Choroid plexus epithelial cell (primary cell): ENCODE results near the gene C5AR2.

ENCODE experiments used
- DNase-seq: peaks from one replicate; pipeline ENCODE4 v3.0.0-alpha.2; 2010; ENCODE audit warnings: low read depth
- H3K4me3 ChIP-seq: 2 replicates; pipeline ENCODE4 v1.5.1; 2011; ENCODE audit warnings: low read depth, mild to moderate bottlenecking, control low read depth, low read length, moderate library complexity
- CTCF ChIP-seq: conservative IDR thresholded peaks from 2 replicates; pipeline ENCODE4 v1.5.1; 2011; ENCODE audit warnings: low read depth, mild to moderate bottlenecking, control low read depth, inconsistent platforms, low read length, moderate library complexity

C5AR2 gene

DNA sequence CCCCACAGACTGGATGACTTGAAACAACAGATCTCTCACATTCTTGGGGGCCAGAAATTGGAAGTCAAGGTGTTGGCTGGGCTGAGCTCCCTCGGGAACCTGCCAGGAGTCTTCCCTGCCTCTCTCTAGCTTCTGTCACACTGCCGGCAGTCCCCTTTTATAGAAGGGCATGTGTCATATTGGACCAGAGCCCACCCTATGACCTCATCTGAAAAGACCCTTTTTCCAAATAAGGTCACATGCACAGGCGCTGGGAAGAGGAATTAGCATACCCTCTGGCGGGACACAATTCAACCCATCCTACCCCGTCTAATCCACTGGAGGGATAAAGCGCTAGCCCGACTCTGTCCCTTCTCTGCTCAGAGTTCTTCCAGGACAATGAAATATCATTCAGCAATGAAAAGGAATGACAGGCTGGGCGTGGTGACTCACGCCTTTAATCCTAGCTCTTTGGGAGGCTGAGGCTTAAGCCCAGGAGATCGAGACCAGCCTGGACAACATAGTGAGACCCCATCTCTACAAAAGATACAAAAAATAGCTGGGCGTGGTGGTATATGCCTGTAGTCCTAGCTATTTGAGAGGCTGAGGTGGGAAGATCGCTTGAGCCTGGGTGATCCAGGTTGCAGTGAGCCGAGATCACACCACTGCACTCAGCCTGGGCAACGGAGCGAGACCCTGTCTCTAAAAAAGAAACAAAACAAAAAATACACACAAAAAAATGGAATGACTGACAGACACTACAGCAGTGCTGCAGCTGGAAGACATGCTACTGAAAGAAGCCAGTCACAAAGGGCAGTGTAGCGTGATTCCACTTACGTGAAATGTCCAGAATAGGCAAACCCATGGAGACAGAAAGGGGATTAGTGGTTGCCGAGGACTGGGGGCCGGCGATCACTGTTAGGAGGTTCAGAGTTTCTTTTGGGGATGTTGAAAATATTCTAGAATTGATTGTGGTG lies 58.8 kb downstream of the C5AR2 start:
- no peak overlapping the region for H3K4me3 ChIP-seq
- no peak for DNase-seq
- TF ChIP-seq CTCF: no peak

DNA sequence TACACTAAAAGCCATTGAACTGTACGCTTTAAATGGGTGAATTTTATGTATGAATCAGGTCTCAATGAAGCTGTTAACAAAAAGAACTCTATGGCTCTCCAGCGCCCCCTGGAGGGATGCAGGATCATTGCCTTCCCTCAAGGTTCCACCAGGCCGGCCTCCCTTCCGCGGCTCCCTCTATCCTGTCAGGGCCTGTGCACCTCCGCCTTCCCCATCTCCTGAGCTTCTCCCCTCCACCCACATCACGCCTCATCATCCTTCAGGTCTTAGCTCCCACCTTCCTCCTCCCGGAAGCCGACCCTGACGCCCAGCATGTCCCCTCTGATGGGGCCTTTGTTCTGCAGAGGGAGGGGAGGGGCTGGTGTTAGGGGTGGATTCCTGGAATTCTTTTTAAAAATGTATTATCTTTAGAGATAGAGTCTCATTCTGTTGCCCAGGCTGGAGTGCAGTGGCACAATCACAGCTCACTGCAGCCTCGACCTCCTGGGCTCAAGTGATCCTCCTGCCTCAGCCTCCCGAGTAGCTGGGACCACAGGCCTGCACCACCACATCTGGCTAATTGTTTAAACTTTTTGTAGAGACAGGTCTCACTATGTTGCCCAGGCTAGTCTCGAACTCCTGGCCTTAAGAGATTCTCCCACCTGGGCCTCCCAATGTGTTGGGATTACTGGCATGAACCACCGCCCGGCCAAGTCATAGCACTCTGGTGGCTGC lies 59.7 kb downstream of the C5AR2 start:
- H3K4me3 ChIP-seq: no peak overlapping the region
- peak; percentile 94 for TF ChIP-seq CTCF
- peak; percentile 80 for DNase-seq
